GM12801 (cell line): ENCODE results near the gene DDX39B.

Source experiments
- TF ChIP-seq, protein P1 (sequence below): IDR thresholded peaks from one replicate; pipeline ENCODE4 v1.5.1; 2011; ENCODE audit warnings: control low read depth; ENCODE audit not compliant: insufficient read length; ENCODE audit errors: extremely low read depth

DDX39B gene

DNA sequence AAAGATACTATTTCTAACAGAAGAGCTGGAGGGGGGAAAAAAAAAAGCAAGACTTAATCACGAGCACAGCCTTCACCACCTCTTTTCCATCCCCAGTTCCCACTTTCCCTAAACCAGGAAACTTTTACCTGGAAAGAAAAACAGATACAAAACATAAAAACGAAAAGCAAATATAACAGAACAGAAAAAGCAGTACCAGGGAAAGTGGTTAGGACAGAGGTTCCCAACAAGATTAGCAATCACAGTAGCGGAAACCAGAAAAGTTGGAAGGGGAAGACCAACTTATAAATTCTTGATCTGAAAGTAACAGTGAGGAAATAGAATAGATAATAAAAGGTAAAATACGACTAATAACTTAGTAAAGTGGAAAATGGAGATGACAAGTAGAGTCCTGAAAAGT is 1.2 kb downstream of the DDX39B start:
- TF ChIP-seq, protein P1, sequence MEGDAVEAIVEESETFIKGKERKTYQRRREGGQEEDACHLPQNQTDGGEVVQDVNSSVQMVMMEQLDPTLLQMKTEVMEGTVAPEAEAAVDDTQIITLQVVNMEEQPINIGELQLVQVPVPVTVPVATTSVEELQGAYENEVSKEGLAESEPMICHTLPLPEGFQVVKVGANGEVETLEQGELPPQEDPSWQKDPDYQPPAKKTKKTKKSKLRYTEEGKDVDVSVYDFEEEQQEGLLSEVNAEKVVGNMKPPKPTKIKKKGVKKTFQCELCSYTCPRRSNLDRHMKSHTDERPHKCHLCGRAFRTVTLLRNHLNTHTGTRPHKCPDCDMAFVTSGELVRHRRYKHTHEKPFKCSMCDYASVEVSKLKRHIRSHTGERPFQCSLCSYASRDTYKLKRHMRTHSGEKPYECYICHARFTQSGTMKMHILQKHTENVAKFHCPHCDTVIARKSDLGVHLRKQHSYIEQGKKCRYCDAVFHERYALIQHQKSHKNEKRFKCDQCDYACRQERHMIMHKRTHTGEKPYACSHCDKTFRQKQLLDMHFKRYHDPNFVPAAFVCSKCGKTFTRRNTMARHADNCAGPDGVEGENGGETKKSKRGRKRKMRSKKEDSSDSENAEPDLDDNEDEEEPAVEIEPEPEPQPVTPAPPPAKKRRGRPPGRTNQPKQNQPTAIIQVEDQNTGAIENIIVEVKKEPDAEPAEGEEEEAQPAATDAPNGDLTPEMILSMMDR: no peak

DNA sequence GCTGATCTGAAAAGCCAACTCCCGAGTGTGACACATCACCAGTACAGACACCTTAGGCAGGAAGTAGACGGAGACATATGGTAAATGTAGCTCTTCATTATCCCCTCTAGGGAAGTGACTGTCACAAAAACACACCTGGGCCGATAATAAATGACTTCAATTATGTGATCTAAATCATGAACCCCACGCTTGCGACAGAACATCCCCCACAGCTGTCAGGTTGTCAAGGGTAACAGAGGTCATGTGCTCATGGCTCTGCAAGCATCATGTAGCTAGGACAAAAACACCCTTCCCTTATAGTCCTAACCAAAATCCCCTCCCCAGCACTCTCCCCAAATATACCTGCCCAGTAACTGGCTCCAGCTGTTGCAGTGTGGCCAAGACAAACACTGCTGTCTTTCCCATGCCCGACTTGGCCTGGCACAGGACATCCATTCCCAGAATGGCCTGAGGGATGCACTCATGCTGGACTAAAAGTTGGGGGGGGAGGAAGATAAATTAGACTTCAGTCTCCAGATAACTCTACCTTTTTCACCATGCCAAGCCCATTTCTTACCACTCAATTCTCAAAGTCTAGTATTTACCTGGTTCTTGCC is 2.9 kb downstream of the DDX39B start:
- TF ChIP-seq, protein P1: no peak

DNA sequence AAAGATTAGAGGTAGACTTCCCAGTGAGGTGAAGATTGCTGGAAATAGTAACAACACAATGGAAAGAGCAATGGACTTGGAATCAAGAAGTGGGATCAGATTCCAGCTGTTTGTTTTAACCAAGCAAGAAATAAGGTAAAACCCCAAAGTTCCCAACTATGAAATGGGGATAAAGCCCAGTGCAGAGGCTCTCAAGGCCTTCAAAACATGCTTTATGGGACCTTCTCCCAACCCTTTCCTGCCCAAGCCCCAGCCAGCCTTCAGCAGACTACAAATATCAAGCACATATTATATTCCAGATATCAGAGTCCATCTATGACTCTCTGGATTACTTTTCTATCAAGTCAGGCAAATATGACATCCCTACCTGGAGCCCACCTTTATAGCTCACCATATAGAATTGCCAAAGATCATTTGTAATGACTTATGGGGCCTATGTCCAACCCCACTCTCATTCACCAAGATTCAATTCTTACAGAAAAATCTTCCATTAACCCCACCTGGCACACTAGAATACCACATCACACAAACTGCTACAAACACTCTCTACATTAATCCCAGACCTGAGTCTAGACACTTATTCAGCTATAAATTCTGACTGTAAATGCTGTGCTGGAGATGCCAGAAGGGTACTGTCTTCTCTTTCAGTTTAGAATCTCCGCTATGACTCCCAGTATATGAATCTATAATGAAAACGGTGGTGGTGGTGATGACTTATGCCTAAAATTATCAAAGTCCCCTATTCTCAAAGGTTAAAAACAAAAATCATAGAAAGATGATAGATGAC is 6.1 kb downstream of the DDX39B start:
- TF ChIP-seq, protein P1: no peak

DNA sequence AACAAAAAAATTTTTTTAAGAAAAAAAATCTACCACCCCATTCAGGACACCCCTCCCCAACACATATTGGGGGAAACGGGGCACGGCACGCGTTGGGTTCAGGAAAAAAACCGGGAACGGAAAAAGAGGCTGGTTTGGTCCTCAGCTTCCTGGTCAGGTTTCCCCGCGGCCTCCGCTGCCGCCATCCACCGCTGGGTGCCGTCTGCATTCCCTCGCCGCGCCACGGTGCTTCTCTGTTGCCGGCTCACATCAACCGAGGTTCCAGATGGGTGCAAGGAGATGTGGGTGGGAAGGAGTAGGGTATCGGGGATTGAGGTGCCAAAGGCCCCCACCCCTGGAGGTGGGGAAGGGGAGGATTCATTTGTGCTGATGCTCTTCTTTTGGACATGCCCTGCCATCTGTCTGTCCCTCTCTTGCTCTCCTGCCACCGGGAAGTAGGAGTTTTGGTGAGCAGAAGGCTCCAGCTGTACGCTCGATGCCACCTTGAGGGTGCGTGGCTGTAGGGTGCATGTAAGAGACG is 7.2 kb downstream of the DDX39B start:
- TF ChIP-seq, protein P1: no peak

DNA sequence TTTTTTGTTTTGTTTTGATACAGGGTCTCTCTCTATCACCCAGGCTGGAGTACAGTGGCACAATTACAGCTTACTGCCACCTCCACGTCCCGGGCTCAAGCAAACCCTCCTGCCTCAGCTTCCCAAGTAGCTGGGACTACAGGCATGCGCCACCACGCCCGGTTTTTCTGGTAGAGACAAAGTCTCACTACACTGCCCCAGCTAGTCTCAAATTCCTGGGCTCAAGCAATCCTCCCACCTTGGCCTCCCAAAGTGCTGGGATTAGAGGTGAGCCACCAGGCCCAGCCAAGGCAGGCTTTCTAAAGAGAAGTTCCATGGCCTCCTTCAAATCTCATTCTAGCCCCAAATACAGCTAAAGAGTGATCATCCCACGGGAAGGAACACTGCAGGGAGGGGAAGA is 7.8 kb downstream of the DDX39B start:
- TF ChIP-seq, protein P1: no peak

DNA sequence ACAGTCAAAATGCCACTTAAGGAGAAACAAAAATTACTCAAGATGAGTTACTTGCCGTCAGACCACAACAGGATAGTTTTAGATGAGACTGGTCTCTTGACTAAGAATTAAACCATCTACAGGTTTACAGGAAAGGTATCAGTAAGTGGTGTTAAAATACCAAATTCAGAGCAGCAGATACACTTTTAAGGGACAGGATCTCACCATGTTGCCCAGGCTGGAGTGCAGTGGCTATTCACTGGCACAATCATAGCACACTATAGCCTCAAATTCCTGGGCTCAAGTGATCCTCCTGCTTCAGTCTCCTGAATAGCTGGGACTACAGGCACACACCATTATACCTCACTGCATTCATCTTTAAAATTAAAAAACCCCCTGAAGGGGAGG is 8.4 kb downstream of the DDX39B start:
- TF ChIP-seq, protein P1: no peak

DNA sequence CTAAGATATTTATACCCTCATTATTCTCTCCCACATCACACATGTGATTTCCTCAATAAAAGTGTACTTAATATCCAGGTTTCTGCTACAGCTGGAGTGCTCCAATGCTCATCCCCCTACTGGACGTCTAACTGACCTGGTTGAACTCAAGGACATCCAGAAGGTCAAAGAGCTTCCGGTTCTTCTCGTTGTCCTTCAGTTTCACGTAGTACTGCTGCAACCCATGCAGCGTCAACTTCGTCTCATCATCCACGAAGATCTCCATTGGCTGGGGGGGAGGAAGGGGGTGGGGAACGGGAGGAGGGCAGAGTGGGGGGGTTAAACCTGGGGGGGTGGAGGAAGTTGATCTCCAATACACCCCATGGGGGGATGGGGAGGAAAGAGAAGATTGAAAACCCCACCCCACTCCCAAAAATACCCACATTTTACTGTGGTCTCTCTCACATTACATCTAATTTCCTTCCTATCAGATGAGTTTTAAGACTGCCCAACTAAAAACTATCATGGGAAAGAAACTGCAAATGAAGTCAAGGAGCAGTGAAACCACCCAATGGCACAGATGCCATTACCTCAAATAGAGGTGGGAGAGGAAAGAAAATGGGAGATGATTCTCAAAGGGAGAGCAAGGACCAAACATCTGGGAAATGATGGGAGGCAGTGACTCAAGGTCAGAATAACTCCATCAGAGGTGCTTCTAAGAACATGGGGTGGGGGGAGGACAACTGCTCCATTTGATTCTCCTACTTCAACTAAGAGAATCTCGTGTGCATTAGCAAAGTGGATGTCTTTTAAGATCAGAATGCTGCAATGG is 9.0 kb downstream of the DDX39B start:
- TF ChIP-seq, protein P1: no peak
